ENCODE results near the gene CDC5L. TPM values are rescaled to one million over a fixed set of nuclear protein-coding genes. Genes with fewer than 3 reads are reported as not detected.

The CDC5L gene
- 18.6 and 19.1 TPM in 2 replicates for polyA plus RNA-seq (2013)

GRCh38 chr6:44387346-44388134 is at the start of gene CDC5L:
CDC5L (plus strand) TSS chr6:44387706; CDS start chr6:44387824, 118 bp downstream.
- Histone ChIP-seq H3K36me3 (ENCODE audit: control insufficient read depth in 1 of 2, insufficient read depth in 2 of 2, low read length in 2 of 2) (peaks cover 7 to 8% of the 10 kb centered on the region in 2 experiments), H4K91ac (ENCODE audit: low read depth, low read length) (peak within 1 kb of the TSS; percentile 88), H3K9me3 (ENCODE audit: insufficient read depth, low read depth, low read length) (no peaks in the 10 kb centered on the region), H3K9ac (ENCODE audit: low read length) (peak within 1 kb of the TSS; percentile 99), H4K8ac (ENCODE audit: low read depth, low read length) (peak within 1 kb of the TSS; percentile 94), H3K27me3 (ENCODE audit: insufficient read depth, low read length) (no peaks in the 10 kb centered on the region), H3K27ac (ENCODE audit: low read depth, low read length) (peak within 1 kb of the TSS; percentile 98), H2BK5ac (ENCODE audit: low read depth, low read length, poor library complexity) (peak within 1 kb of the TSS; percentile 90), H2BK12ac (ENCODE audit: low read length) (no peak within 1 kb of the TSS), H3K4ac (ENCODE audit: low read depth, low read length) (peak within 1 kb of the TSS; percentile 71), H2BK120ac (ENCODE audit: insufficient read depth, low read length, poor library complexity) (peak within 1 kb of the TSS; percentile 62), H3K79me2 (ENCODE audit: control insufficient read depth, insufficient read depth, low read length, poor library complexity) (peaks cover 8% of the 10 kb centered on the region), H2AFZ (ENCODE audit: insufficient read depth, low read length, poor library complexity) (peak within 1 kb of the TSS; percentile 98), H4K12ac (ENCODE audit: low read depth, low read length) (peak within 1 kb of the TSS; percentile 70), H3K4me3 (ENCODE audit: low read depth, low read length) (peak within 1 kb of the TSS; percentile 95), H3K79me1 (ENCODE audit: low read length) (peaks cover 8% of the 10 kb centered on the region), H3K4me2 (ENCODE audit: low read length) (peak within 1 kb of the TSS; percentile 93), H3K14ac (ENCODE audit: low read length) (peak within 1 kb of the TSS; percentile 95), H3K23ac (ENCODE audit: low read length) (no peak within 1 kb of the TSS), H2AK5ac (ENCODE audit: low read length) (no peak within 1 kb of the TSS), H3K18ac (ENCODE audit: low read length) (peak within 1 kb of the TSS; percentile 96), H3K4me1 (ENCODE audit: control insufficient read depth in 1 of 2, insufficient read depth in 2 of 2, low read length in 2 of 2) (peaks cover 0 to 8% of the 10 kb centered on the region in 2 experiments)
- no CpG with 5 or more reads among the region's 56 CpGs for WGBS (ENCODE audit: extremely low coverage, insufficient coverage, insufficient read length)
- DNase-seq, result peak; percentile 99 to 100

GRCh38 chr6:44338228-44339122 is 49.0 kb upstream of the CDC5L start:
- Histone ChIP-seq H4K91ac (ENCODE audit: low read depth, low read length) (no peak overlapping the region), H3K79me2 (ENCODE audit: control insufficient read depth, insufficient read depth, low read length, poor library complexity) (no peaks in the 10 kb centered on the region), H3K4ac (ENCODE audit: low read depth, low read length) (no peak overlapping the region), H4K12ac (ENCODE audit: low read depth, low read length) (no peak overlapping the region), H3K36me3 (ENCODE audit: control insufficient read depth in 1 of 2, insufficient read depth in 2 of 2, low read length in 2 of 2) (no peaks in the 10 kb centered on the region), H3K27me3 (ENCODE audit: insufficient read depth, low read length) (peaks cover 5% of the 10 kb centered on the region), H3K9me3 (ENCODE audit: insufficient read depth, low read depth, low read length) (no peaks in the 10 kb centered on the region), H2AK5ac (ENCODE audit: low read length) (no peak overlapping the region), H3K23ac (ENCODE audit: low read length) (no peak overlapping the region), H2AFZ (ENCODE audit: insufficient read depth, low read length, poor library complexity) (no peak overlapping the region), H3K4me1 (ENCODE audit: control insufficient read depth in 1 of 2, insufficient read depth in 2 of 2, low read length in 2 of 2) (no peaks in the 10 kb centered on the region), H3K14ac (ENCODE audit: low read length) (no peak overlapping the region), H4K8ac (ENCODE audit: low read depth, low read length) (no peak overlapping the region), H3K4me3 (ENCODE audit: low read depth, low read length) (no peak overlapping the region), H3K4me2 (ENCODE audit: low read length) (no peak overlapping the region), H2BK120ac (ENCODE audit: insufficient read depth, low read length, poor library complexity) (no peak overlapping the region), H3K27ac (ENCODE audit: low read depth, low read length) (no peak overlapping the region), H2BK5ac (ENCODE audit: low read depth, low read length, poor library complexity) (no peak overlapping the region), H3K18ac (ENCODE audit: low read length) (no peak overlapping the region), H3K79me1 (ENCODE audit: low read length) (no peaks in the 10 kb centered on the region), H2BK12ac (ENCODE audit: low read length) (no peak overlapping the region), H3K9ac (ENCODE audit: low read length) (no peak overlapping the region)
- whole genome bisulfite sequencing (ENCODE audit: extremely low coverage, insufficient coverage, insufficient read length), result no CpG with 5 or more reads among the region's 11 CpGs
- DNase-seq, result peak; percentile 52 to 86

GRCh38 chr6:44339301-44339700 is 48.2 kb upstream of the CDC5L start:
- peaks cover 3% of the 10 kb centered on the region for H3K27me3 ChIP-seq (ENCODE audit: insufficient read depth, low read length)
- H2AFZ ChIP-seq (ENCODE audit: insufficient read depth, low read length, poor library complexity), result no peak overlapping the region
- H4K91ac ChIP-seq (ENCODE audit: low read depth, low read length), result no peak overlapping the region
- no peak overlapping the region for H3K9ac ChIP-seq (ENCODE audit: low read length)
- no peak overlapping the region for H3K18ac ChIP-seq (ENCODE audit: low read length)
- no peaks in the 10 kb centered on the region for H3K79me1 ChIP-seq (ENCODE audit: low read length)
- no peak overlapping the region for H4K12ac ChIP-seq (ENCODE audit: low read depth, low read length)
- H3K27ac ChIP-seq (ENCODE audit: low read depth, low read length), result no peak overlapping the region
- H3K9me3 ChIP-seq (ENCODE audit: insufficient read depth, low read depth, low read length), result no peaks in the 10 kb centered on the region
- H3K4ac ChIP-seq (ENCODE audit: low read depth, low read length), result no peak overlapping the region
- DNase-seq, result no peak
- H3K36me3 ChIP-seq (ENCODE audit: control insufficient read depth in 1 of 2, insufficient read depth in 2 of 2, low read length in 2 of 2), result no peaks in the 10 kb centered on the region
- no peaks in the 10 kb centered on the region for H3K4me1 ChIP-seq (ENCODE audit: control insufficient read depth in 1 of 2, insufficient read depth in 2 of 2, low read length in 2 of 2)
- no peak overlapping the region for H4K8ac ChIP-seq (ENCODE audit: low read depth, low read length)
- no peak overlapping the region for H3K4me3 ChIP-seq (ENCODE audit: low read depth, low read length)
- H2BK120ac ChIP-seq (ENCODE audit: insufficient read depth, low read length, poor library complexity), result no peak overlapping the region
- H2BK12ac ChIP-seq (ENCODE audit: low read length), result no peak overlapping the region
- WGBS (ENCODE audit: extremely low coverage, insufficient coverage, insufficient read length), result no CpG with 5 or more reads among the region's 5 CpGs
- H3K79me2 ChIP-seq (ENCODE audit: control insufficient read depth, insufficient read depth, low read length, poor library complexity), result no peaks in the 10 kb centered on the region
- H3K14ac ChIP-seq (ENCODE audit: low read length), result no peak overlapping the region
- H3K4me2 ChIP-seq (ENCODE audit: low read length), result no peak overlapping the region
- H2BK5ac ChIP-seq (ENCODE audit: low read depth, low read length, poor library complexity), result no peak overlapping the region
- no peak overlapping the region for H3K23ac ChIP-seq (ENCODE audit: low read length)
- H2AK5ac ChIP-seq (ENCODE audit: low read length), result no peak overlapping the region

GRCh38 chr6:44339763-44340625 is 47.5 kb upstream of the CDC5L start:
- no peak overlapping the region for H3K14ac ChIP-seq (ENCODE audit: low read length)
- H2AFZ ChIP-seq (ENCODE audit: insufficient read depth, low read length, poor library complexity), result no peak overlapping the region
- H2AK5ac ChIP-seq (ENCODE audit: low read length), result no peak overlapping the region
- H4K12ac ChIP-seq (ENCODE audit: low read depth, low read length), result no peak overlapping the region
- no peak overlapping the region for H3K4me3 ChIP-seq (ENCODE audit: low read depth, low read length)
- WGBS (ENCODE audit: extremely low coverage, insufficient coverage, insufficient read length), result no CpG with 5 or more reads among the region's 7 CpGs
- H3K23ac ChIP-seq (ENCODE audit: low read length), result no peak overlapping the region
- DNase-seq, result peak; percentile 50 to 58
- no peaks in the 10 kb centered on the region for H3K79me1 ChIP-seq (ENCODE audit: low read length)
- H3K36me3 ChIP-seq (ENCODE audit: control insufficient read depth in 1 of 2, insufficient read depth in 2 of 2, low read length in 2 of 2), result no peaks in the 10 kb centered on the region
- H3K18ac ChIP-seq (ENCODE audit: low read length), result no peak overlapping the region
- no peak overlapping the region for H4K91ac ChIP-seq (ENCODE audit: low read depth, low read length)
- no peaks in the 10 kb centered on the region for H3K79me2 ChIP-seq (ENCODE audit: control insufficient read depth, insufficient read depth, low read length, poor library complexity)
- H3K9ac ChIP-seq (ENCODE audit: low read length), result no peak overlapping the region
- H3K9me3 ChIP-seq (ENCODE audit: insufficient read depth, low read depth, low read length), result no peaks in the 10 kb centered on the region
- no peak overlapping the region for H3K4me2 ChIP-seq (ENCODE audit: low read length)
- no peak overlapping the region for H2BK120ac ChIP-seq (ENCODE audit: insufficient read depth, low read length, poor library complexity)
- no peak overlapping the region for H2BK12ac ChIP-seq (ENCODE audit: low read length)
- H3K4me1 ChIP-seq (ENCODE audit: control insufficient read depth in 1 of 2, insufficient read depth in 2 of 2, low read length in 2 of 2), result no peaks in the 10 kb centered on the region
- no peak overlapping the region for H3K27ac ChIP-seq (ENCODE audit: low read depth, low read length)
- H3K27me3 ChIP-seq (ENCODE audit: insufficient read depth, low read length), result peaks cover 3% of the 10 kb centered on the region
- no peak overlapping the region for H4K8ac ChIP-seq (ENCODE audit: low read depth, low read length)
- H3K4ac ChIP-seq (ENCODE audit: low read depth, low read length), result no peak overlapping the region
- no peak overlapping the region for H2BK5ac ChIP-seq (ENCODE audit: low read depth, low read length, poor library complexity)

Data from trophoblast cell (in vitro differentiated cells and primary cell).